HepG2 (cell line): ENCODE results near the gene NCOA3. TPM values are rescaled to one million over a fixed set of nuclear protein-coding genes. Genes with fewer than 3 reads are reported as not detected.

ENCODE experiments used
- ARNT2 ChIP-seq: sonication (generic); formaldehyde crosslinking; IDR thresholded peaks from 2 replicates; pipeline ENCODE4 v1.8.0; 2022; ENCODE audit warnings: mild to moderate bottlenecking, low read depth, missing genetic modification reagents, moderate library complexity
- CSRNP2 ChIP-seq: sonication (generic); formaldehyde crosslinking; conservative IDR thresholded peaks from 2 replicates; pipeline ENCODE4 v1.8.0; 2022; ENCODE audit warnings: low read depth, missing genetic modification reagents
- EED ChIP-seq: sonication (generic); formaldehyde crosslinking; IDR thresholded peaks from 2 replicates; pipeline ENCODE4 v1.5.0; 2020; ENCODE audit warnings: mild to moderate bottlenecking, missing genetic modification reagents
- KDM2A ChIP-seq: sonication (generic); formaldehyde crosslinking; IDR thresholded peaks from 2 replicates; pipeline ENCODE4 v1.4.0; 2020; ENCODE audit warnings: low read depth, missing genetic modification reagents, borderline replicate concordance
- MYC ChIP-seq: sonication (generic); formaldehyde crosslinking; IDR thresholded peaks from 2 replicates; pipeline ENCODE4 v1.9.0; 2021; ENCODE audit warnings: missing genetic modification reagents, borderline replicate concordance
- NAIF1 ChIP-seq: sonication (generic); formaldehyde crosslinking; IDR thresholded peaks from 2 replicates; pipeline ENCODE4 v1.5.0; 2020; ENCODE audit warnings: mild to moderate bottlenecking, missing genetic modification reagents, borderline replicate concordance
- PAX8 ChIP-seq: sonication (generic); formaldehyde crosslinking; IDR thresholded peaks from 2 replicates; pipeline ENCODE4 v1.8.0; 2022; ENCODE audit warnings: mild to moderate bottlenecking, missing genetic modification reagents, borderline replicate concordance
- PCBP1 ChIP-seq: fragments of 200-400 bp; formaldehyde crosslinking; IDR thresholded peaks from 2 replicates; pipeline ENCODE4 v1.6.1; 2017; ENCODE audit warnings: mild to moderate bottlenecking, low read depth, low read length, borderline replicate concordance
- SRSF9 ChIP-seq: fragments of 200-400 bp; formaldehyde crosslinking; IDR thresholded peaks from 2 replicates; pipeline ENCODE4 v1.6.1; 2018; ENCODE audit warnings: borderline replicate concordance, mild to moderate bottlenecking, low read depth, low read length; ENCODE audit not compliant: insufficient read depth, poor library complexity, severe bottlenecking
- TEAD3 ChIP-seq: optimal IDR thresholded peaks from 2 replicates; pipeline ENCODE3; 2016; ENCODE audit warnings: borderline replicate concordance
- ZFP36L2 ChIP-seq: sonication (generic); formaldehyde crosslinking; IDR thresholded peaks from 2 replicates; pipeline ENCODE4 v1.4.0; 2020; ENCODE audit warnings: missing genetic modification reagents
- ZFY ChIP-seq: sonication (generic); formaldehyde crosslinking; IDR thresholded peaks from 2 replicates; pipeline ENCODE4 v1.4.0; 2020; ENCODE audit warnings: missing genetic modification reagents
- ZNF484 ChIP-seq: sonication (generic); formaldehyde crosslinking; IDR thresholded peaks from 2 replicates; pipeline ENCODE4 v1.5.1; 2020; ENCODE audit warnings: mild to moderate bottlenecking, low read depth, missing genetic modification reagents, borderline replicate concordance
- ZNF512B ChIP-seq: sonication (generic); formaldehyde crosslinking; IDR thresholded peaks from 2 replicates; pipeline ENCODE4 v1.5.1; 2020; ENCODE audit warnings: missing genetic modification reagents, mild to moderate bottlenecking, borderline replicate concordance
- ZNF547 ChIP-seq: sonication (generic); formaldehyde crosslinking; IDR thresholded peaks from 2 replicates; pipeline ENCODE4 v1.5.1; 2020; ENCODE audit warnings: mild to moderate bottlenecking, missing genetic modification reagents
- ZNF570 ChIP-seq: sonication (generic); formaldehyde crosslinking; IDR thresholded peaks from 2 replicates; pipeline ENCODE4 v1.4.0; 2020; ENCODE audit warnings: mild to moderate bottlenecking, missing genetic modification reagents, borderline replicate concordance
- ZNF7 ChIP-seq: IDR thresholded peaks from 2 replicates; pipeline ENCODE4 v1.6.1; 2016; ENCODE audit warnings: missing biosample characterization, missing genetic modification reagents
- ZNF766 ChIP-seq: sonication (generic); formaldehyde crosslinking; IDR thresholded peaks from 2 replicates; pipeline ENCODE4 v1.5.0; 2020; ENCODE audit warnings: missing genetic modification reagents, borderline replicate concordance
- ZNF777 ChIP-seq: sonication (generic); formaldehyde crosslinking; IDR thresholded peaks from 2 replicates; pipeline ENCODE4 v1.4.0; 2020; ENCODE audit warnings: missing genetic modification reagents
- polyA plus RNA-seq, 8 experiments: library from polyadenylated mRNA; depleted of rRNA in 3 of 8; stranded (reverse) in 7 of 8; unstranded in 1 of 8; fragments of >200 nt; fragmentation: Illumina TruSeq in 4 of 8; extraction: Trizol in 4 of 8; gene quantifications; 2 replicates each; pipeline versions ENCODE4 v1.2.1 to v1.2.3, GENCODE V29; 2011 to 2016; ENCODE audit warnings: low read depth in 4 of 8, missing spikeins in 1 of 8, mixed read lengths in 1 of 8; ENCODE audit not compliant: insufficient read depth in 1 of 8
- total RNA-seq, 5 experiments: library from RNA; depleted of rRNA; stranded (reverse); fragments of >200 nt; fragmentation: Illumina TruSeq; extraction: Trizol; gene quantifications; 2 replicates each; pipeline ENCODE4 v1.2.3, GENCODE V29; 2016; ENCODE audit warnings: low read depth in 1 of 5
- TF ChIP-seq, protein P1 (sequence below): sonication (generic); formaldehyde crosslinking; conservative IDR thresholded peaks from 2 replicates; pipeline ENCODE4 v1.8.1; 2023; ENCODE audit warnings: missing genetic modification reagents
- TF ChIP-seq, protein P2 (sequence below): sonication (generic); formaldehyde crosslinking; IDR thresholded peaks from 2 replicates; pipeline ENCODE4 v1.5.1; 2020; ENCODE audit warnings: missing genetic modification reagents, mild to moderate bottlenecking, borderline replicate concordance
- TF ChIP-seq, protein P3 (sequence below): IDR thresholded peaks from 2 replicates; pipeline ENCODE4 v1.6.1; 2012; ENCODE audit warnings: inconsistent platforms

NCOA3 gene
- total and polyA plus RNA-seq, 2 of the 13 experiments (the other 11 are each of a cell fraction or from before 2014, with no cell fraction given) = 35.0 to 56.8 TPM

DNA sequence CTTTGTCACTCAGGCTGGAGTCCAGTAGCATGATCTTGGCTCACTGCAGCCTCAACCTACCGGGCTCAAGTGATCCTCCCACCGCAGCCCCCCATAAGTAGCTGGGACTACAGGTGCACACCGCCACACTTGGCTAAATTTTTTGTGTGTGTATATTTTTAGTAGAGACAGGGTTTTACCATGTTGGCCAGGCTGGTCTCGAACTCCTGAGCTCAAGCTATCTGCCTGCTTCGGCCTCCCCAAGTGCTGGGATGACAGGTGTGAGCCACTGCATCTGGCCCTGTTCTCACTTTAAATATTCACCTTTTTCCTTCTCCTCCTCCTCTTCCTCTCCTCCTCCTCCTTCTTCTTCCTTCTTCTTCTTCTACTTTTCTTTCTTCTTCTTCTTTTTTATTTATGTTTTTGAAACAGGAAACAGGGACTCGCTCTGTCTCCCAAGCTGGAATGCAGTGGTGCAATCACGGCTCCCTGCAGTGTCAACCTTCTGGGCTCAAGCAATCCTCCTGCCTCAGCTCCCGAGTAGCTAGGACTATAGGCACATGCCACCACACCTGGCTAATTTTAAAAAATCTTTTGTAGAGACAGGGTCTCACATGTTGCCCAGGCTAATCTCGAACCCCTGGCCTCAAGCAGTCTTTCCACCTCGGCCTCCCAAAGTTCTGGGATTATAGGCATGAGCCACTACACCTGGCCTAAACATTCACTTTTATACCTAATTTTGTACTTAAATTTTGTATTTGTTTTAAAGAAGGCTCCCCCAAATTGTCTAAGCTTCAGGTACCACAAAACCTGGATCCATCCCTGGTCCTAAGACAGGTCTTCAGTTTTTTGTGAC is 47.2 kb upstream of the NCOA3 start (continued):
- TF ChIP-seq CSRNP2 (CRISPR knock-in tag) (no peak), EED (CRISPR knock-in tag) (0 out of 2 replicates have a peak, but pooled peaks have one; percentile 17), ZNF484 (no peak), TEAD3 (CRISPR knock-in tag) (peak; percentile 92), KDM2A (CRISPR knock-in tag) (no peak; the same call in 1 of the 2 replicates), PAX8 (CRISPR knock-in tag) (no peak), ZNF777 (CRISPR knock-in tag) (0 out of 2 replicates have a peak, but pooled peaks have one; percentile 20), ARNT2 (CRISPR knock-in tag) (0 out of 2 replicates have a peak, but pooled peaks have one; percentile 2), ZFY (CRISPR knock-in tag) (0 out of 2 replicates have a peak, but pooled peaks have one; percentile 3), ZNF7 (CRISPR knock-in tag) (no peak), ZFP36L2 (CRISPR knock-in tag) (no peak), MYC (CRISPR knock-in tag) (peak; percentile 38; the same call in 1 of the 2 replicates), ZNF570 (CRISPR knock-in tag) (no peak), ZNF766 (no peak), ZNF512B (CRISPR knock-in tag) (0 out of 2 replicates have a peak, but pooled peaks have one; percentile 16), ZNF547 (CRISPR knock-in tag) (peak; percentile 14; the same call in 1 of the 2 replicates), SRSF9 (no peak), NAIF1 (no peak), PCBP1 (no peak)
- TF ChIP-seq, protein P1, sequence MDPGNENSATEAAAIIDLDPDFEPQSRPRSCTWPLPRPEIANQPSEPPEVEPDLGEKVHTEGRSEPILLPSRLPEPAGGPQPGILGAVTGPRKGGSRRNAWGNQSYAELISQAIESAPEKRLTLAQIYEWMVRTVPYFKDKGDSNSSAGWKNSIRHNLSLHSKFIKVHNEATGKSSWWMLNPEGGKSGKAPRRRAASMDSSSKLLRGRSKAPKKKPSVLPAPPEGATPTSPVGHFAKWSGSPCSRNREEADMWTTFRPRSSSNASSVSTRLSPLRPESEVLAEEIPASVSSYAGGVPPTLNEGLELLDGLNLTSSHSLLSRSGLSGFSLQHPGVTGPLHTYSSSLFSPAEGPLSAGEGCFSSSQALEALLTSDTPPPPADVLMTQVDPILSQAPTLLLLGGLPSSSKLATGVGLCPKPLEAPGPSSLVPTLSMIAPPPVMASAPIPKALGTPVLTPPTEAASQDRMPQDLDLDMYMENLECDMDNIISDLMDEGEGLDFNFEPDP (CRISPR knock-in tag) = no peak
- TF ChIP-seq, protein P2, sequence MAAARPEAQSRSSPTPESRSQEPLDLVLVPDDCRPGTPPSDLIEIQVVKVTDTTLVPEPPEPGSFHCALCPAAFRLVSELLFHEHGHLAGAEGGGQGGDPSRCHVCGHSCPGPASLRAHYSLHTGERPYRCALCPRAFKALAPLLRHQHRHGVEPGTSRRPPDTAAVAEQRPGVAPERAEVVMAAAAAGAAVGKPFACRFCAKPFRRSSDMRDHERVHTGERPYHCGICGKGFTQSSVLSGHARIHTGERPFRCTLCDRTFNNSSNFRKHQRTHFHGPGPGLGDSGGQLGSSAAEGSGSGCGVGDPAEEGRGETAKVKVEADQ = no peak
- TF ChIP-seq, protein P3, sequence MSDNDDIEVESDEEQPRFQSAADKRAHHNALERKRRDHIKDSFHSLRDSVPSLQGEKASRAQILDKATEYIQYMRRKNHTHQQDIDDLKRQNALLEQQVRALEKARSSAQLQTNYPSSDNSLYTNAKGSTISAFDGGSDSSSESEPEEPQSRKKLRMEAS = peak; percentile 8; the same call in 1 of the 2 replicates
